Muscle layer of duodenum (tissue), 2 donors: Measurements from ENCODE around the gene PCGF1.
A peak's percentile ranks its signal among the peaks of the same experiment; 100 is the strongest.

Experiments used
- H3K27ac ChIP-seq: one replicate; pipeline ENCODE4 v1.7.0; 2013; ENCODE audit warnings: mild to moderate bottlenecking, low read length
- H3K27me3 ChIP-seq: one replicate; pipeline ENCODE4 v1.7.0; 2013; ENCODE audit warnings: low read depth, mild to moderate bottlenecking, control low read depth, low read length
- H3K36me3 ChIP-seq, 2 donors: one replicate each; pipeline ENCODE4 v1.7.0; 2013; ENCODE audit warnings: low read length in 2 of 2, control low read depth in 1 of 2, mild to moderate bottlenecking in 1 of 2; ENCODE audit not compliant: insufficient read depth in 2 of 2, control insufficient read depth in 1 of 2
- H3K4me1 ChIP-seq, 2 donors: one replicate each; pipeline ENCODE4 v1.7.0; 2013; ENCODE audit warnings: low read length in 2 of 2, mild to moderate bottlenecking in 2 of 2, control low read depth in 1 of 2, moderate library complexity in 1 of 2; ENCODE audit not compliant: insufficient read depth in 2 of 2, control insufficient read depth in 1 of 2
- H3K4me3 ChIP-seq, 2 donors: one replicate each; pipeline ENCODE4 v1.7.0; 2013; ENCODE audit warnings: low read length in 2 of 2, low read depth in 1 of 2, mild to moderate bottlenecking in 1 of 2
- H3K9me3 ChIP-seq, 2 donors: one replicate each; pipeline ENCODE4 v1.7.0; 2013; ENCODE audit warnings: low read length in 2 of 2, control low read depth in 1 of 2, mild to moderate bottlenecking in 1 of 2; ENCODE audit not compliant: control insufficient read depth in 1 of 2
- donor health status: healthy.

PCGF1 gene

GRCh38 chr2:74550231-74550630, 42.7 kb upstream of the PCGF1 start:
- Histone ChIP-seq H3K27me3 (no peaks in the 10 kb centered on the region), H3K9me3 (no peaks in the 10 kb centered on the region), H3K4me3 (no peak overlapping the region), H3K27ac (no peak overlapping the region), H3K4me1 (peaks cover 0 to 15% of the 10 kb centered on the region in 2 donors), H3K36me3 (no peaks in the 10 kb centered on the region)

GRCh38 chr2:74548900-74549826, 41.7 kb upstream of the PCGF1 start:
- Histone ChIP-seq H3K36me3 (no peaks in the 10 kb centered on the region), H3K27ac (no peak overlapping the region), H3K4me1 (peaks cover 0 to 12% of the 10 kb centered on the region in 2 donors), H3K9me3 (no peaks in the 10 kb centered on the region), H3K4me3 (peak overlapping the region; percentile 43 to 70), H3K27me3 (no peaks in the 10 kb centered on the region)

GRCh38 chr2:74548285-74548899, 40.9 kb upstream of the PCGF1 start:
- no peaks in the 10 kb centered on the region for H3K9me3 ChIP-seq
- no peaks in the 10 kb centered on the region for H3K36me3 ChIP-seq
- H3K27me3 ChIP-seq, result no peaks in the 10 kb centered on the region
- H3K27ac ChIP-seq, result no peak overlapping the region
- peaks cover 0 to 12% of the 10 kb centered on the region in 2 donors for H3K4me1 ChIP-seq
- peak overlapping the region; percentile 43 to 70 for H3K4me3 ChIP-seq

- H3K9me3 ChIP-seq, result no peaks in the 10 kb centered on the region
- H3K4me3 ChIP-seq, result no peak overlapping the region
- H3K27me3 ChIP-seq, result no peaks in the 10 kb centered on the region
- peaks cover 0 to 12% of the 10 kb centered on the region in 2 donors for H3K4me1 ChIP-seq
- H3K27ac ChIP-seq, result no peak overlapping the region
- no peaks in the 10 kb centered on the region for H3K36me3 ChIP-seq
Measured at GRCh38 chr2:74546004-74546403, 38.5 kb upstream of the PCGF1 start.

- Histone ChIP-seq H3K4me3 (no peak overlapping the region), H3K27me3 (no peaks in the 10 kb centered on the region), H3K9me3 (no peaks in the 10 kb centered on the region), H3K36me3 (no peaks in the 10 kb centered on the region), H3K27ac (no peak overlapping the region), H3K4me1 (peaks cover 0 to 6% of the 10 kb centered on the region in 2 donors)
Measured at GRCh38 chr2:74544634-74545033, 37.1 kb upstream of the PCGF1 start.

GRCh38 chr2:74542978-74543377, 35.5 kb upstream of the PCGF1 start:
- Histone ChIP-seq H3K27me3 (no peaks in the 10 kb centered on the region), H3K4me3 (no peak overlapping the region), H3K9me3 (no peaks in the 10 kb centered on the region), H3K27ac (no peak overlapping the region), H3K36me3 (no peaks in the 10 kb centered on the region), H3K4me1 (no peaks in the 10 kb centered on the region)

GRCh38 chr2:74540291-74540690, 32.8 kb upstream of the PCGF1 start:
- Histone ChIP-seq H3K4me3 (no peak overlapping the region), H3K27me3 (no peaks in the 10 kb centered on the region), H3K27ac (no peak overlapping the region), H3K36me3 (no peaks in the 10 kb centered on the region), H3K9me3 (no peaks in the 10 kb centered on the region), H3K4me1 (no peaks in the 10 kb centered on the region)

GRCh38 chr2:74538881-74539339, 31.4 kb upstream of the PCGF1 start:
- H3K36me3 ChIP-seq, result no peaks in the 10 kb centered on the region
- no peaks in the 10 kb centered on the region for H3K9me3 ChIP-seq
- no peak overlapping the region for H3K4me3 ChIP-seq
- no peaks in the 10 kb centered on the region for H3K4me1 ChIP-seq
- H3K27me3 ChIP-seq, result no peaks in the 10 kb centered on the region
- no peak overlapping the region for H3K27ac ChIP-seq

- H3K36me3 ChIP-seq, result peaks cover 5 to 12% of the 10 kb centered on the region in 2 donors
- no peak overlapping the region for H3K4me3 ChIP-seq
- H3K27ac ChIP-seq, result no peak overlapping the region
- H3K9me3 ChIP-seq, result no peaks in the 10 kb centered on the region
- no peaks in the 10 kb centered on the region for H3K27me3 ChIP-seq
- H3K4me1 ChIP-seq, result no peaks in the 10 kb centered on the region
Measured at GRCh38 chr2:74537140-74537539, 29.6 kb upstream of the PCGF1 start.

- no peaks in the 10 kb centered on the region for H3K27me3 ChIP-seq
- peaks cover 5 to 12% of the 10 kb centered on the region in 2 donors for H3K36me3 ChIP-seq
- H3K4me3 ChIP-seq, result no peak overlapping the region
- H3K9me3 ChIP-seq, result no peaks in the 10 kb centered on the region
- H3K27ac ChIP-seq, result no peak overlapping the region
- peaks cover 3 to 4% of the 10 kb centered on the region in 2 donors for H3K4me1 ChIP-seq
Measured at GRCh38 chr2:74536166-74536950, 28.9 kb upstream of the PCGF1 start.

- peaks cover 10 to 12% of the 10 kb centered on the region in 2 donors for H3K4me1 ChIP-seq
- H3K4me3 ChIP-seq, result no peak overlapping the region
- no peaks in the 10 kb centered on the region for H3K9me3 ChIP-seq
Measured at GRCh38 chr2:74535440-74535965, 28.0 kb upstream of the PCGF1 start.

More at GRCh38 chr2:74535440-74535965, 28.0 kb upstream of the PCGF1 start:
- H3K27me3 ChIP-seq, result no peaks in the 10 kb centered on the region
- H3K36me3 ChIP-seq, result peaks cover 5 to 12% of the 10 kb centered on the region in 2 donors
- H3K27ac ChIP-seq, result no peak overlapping the region
